ENCODE data around the gene OTULINL.
"Not testable (repeated sequence)": the region's sequence is repeated elsewhere in the genome, so short reads cannot be mapped to it uniquely, and the experiment has no call there.

OTULINL gene

GRCh38 chr5:14581106-14581890 is at the start of gene OTULINL:
OTULINL (plus strand) TSS chr5:14581792; CDS start chr5:14581895, 103 bp downstream.
- Histone ChIP-seq H3K27me3 (ENCODE audit: control insufficient read depth in 1 of 2, insufficient read depth in 2 of 2, low read length in 2 of 2) (no peaks in the 10 kb centered on the region), H3K9ac (ENCODE audit: low read depth in 1 of 2, low read length in 2 of 2) (peak within 1 kb of the TSS; percentile 66 to 84), H3K27ac (ENCODE audit: low read depth, low read length) (peak within 1 kb of the TSS; percentile 28), H3K9me3 (ENCODE audit: control insufficient read depth in 1 of 2, low read length in 2 of 2) (no peaks in the 10 kb centered on the region), H3K4me1 (ENCODE audit: control insufficient read depth in 1 of 2, insufficient read depth in 2 of 2, low read length in 2 of 2) (peaks cover 25 to 29% of the 10 kb centered on the region in 2 donors), H3K4me3 (ENCODE audit: low read depth in 1 of 2, low read length in 2 of 2) (peak within 1 kb of the TSS; percentile 81 to 84), H3K36me3 (ENCODE audit: control insufficient read depth in 1 of 2, insufficient read depth in 2 of 2, low read length in 2 of 2) (no peaks in the 10 kb centered on the region)

DNA sequence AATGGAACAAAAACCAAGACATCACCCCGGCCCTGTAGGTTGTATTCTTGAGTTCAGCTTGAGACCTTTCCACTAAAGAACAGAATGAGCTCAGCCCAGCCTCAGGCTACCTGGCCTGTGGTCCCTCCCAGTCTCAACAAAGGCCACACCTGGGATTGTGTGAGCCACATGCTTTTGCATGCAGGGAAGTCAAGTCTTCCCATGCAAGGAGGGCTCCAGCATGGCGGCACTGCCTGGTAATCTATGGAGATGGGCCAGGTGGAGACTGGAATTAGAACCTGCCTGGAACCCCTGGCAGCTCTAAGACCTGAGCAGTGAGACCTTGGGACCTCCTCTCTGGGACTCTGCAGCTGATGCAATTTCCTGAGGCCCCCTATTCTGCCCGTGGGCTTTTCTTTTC is 49.4 kb upstream of the OTULINL start:
- no peaks in the 10 kb centered on the region for H3K9me3 ChIP-seq (ENCODE audit: control insufficient read depth in 1 of 2, low read length in 2 of 2)
- H3K36me3 ChIP-seq (ENCODE audit: control insufficient read depth in 1 of 2, insufficient read depth in 2 of 2, low read length in 2 of 2), result no peaks in the 10 kb centered on the region
- no peak overlapping the region for H3K27ac ChIP-seq (ENCODE audit: low read depth, low read length)
- no peaks in the 10 kb centered on the region for H3K27me3 ChIP-seq (ENCODE audit: control insufficient read depth in 1 of 2, insufficient read depth in 2 of 2, low read length in 2 of 2)
- H3K4me1 ChIP-seq (ENCODE audit: control insufficient read depth in 1 of 2, insufficient read depth in 2 of 2, low read length in 2 of 2), result peaks cover 0 to 5% of the 10 kb centered on the region in 2 donors
- H3K9ac ChIP-seq (ENCODE audit: low read depth in 1 of 2, low read length in 2 of 2), result no peak overlapping the region
- H3K4me3 ChIP-seq (ENCODE audit: low read depth in 1 of 2, low read length in 2 of 2), result no peak overlapping the region

GRCh38 chr5:14534773-14535172 is 46.8 kb upstream of the OTULINL start:
- Histone ChIP-seq H3K9me3 (ENCODE audit: control insufficient read depth in 1 of 2, low read length in 2 of 2) (no peaks in the 10 kb centered on the region), H3K9ac (ENCODE audit: low read depth in 1 of 2, low read length in 2 of 2) (no peak overlapping the region), H3K27ac (ENCODE audit: low read depth, low read length) (no peak overlapping the region), H3K4me1 (ENCODE audit: control insufficient read depth in 1 of 2, insufficient read depth in 2 of 2, low read length in 2 of 2) (no peaks in the 10 kb centered on the region), H3K36me3 (ENCODE audit: control insufficient read depth in 1 of 2, insufficient read depth in 2 of 2, low read length in 2 of 2) (no peaks in the 10 kb centered on the region), H3K4me3 (ENCODE audit: low read depth in 1 of 2, low read length in 2 of 2) (no peak overlapping the region), H3K27me3 (ENCODE audit: control insufficient read depth in 1 of 2, insufficient read depth in 2 of 2, low read length in 2 of 2) (no peaks in the 10 kb centered on the region)

DNA sequence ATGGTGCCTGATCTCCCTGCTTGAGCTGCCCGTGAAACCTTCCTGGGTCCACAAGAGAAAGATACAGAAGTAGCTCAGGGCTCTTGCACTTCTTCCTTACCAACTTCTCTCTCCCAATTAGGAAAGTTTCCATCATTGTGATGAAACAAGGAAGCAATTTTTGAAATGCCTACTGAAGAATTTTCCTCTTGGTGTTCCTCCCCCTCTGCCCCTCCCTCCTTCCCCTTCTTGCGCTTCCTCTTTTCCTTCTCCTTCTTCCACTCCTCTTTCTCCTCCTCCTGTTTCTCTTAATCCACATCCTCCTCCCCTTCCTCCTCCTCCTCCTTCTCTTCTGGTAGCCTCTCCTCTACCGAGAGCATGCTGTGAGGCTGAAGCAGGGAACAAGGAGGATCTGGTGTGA is 36.3 kb upstream of the OTULINL start:
- H3K27me3 ChIP-seq (ENCODE audit: control insufficient read depth in 1 of 2, insufficient read depth in 2 of 2, low read length in 2 of 2), result no peaks in the 10 kb centered on the region
- H3K27ac ChIP-seq (ENCODE audit: low read depth, low read length), result no peak overlapping the region
- H3K9me3 ChIP-seq (ENCODE audit: control insufficient read depth in 1 of 2, low read length in 2 of 2), result peaks cover 0 to 6% of the 10 kb centered on the region in 2 donors
- no peak overlapping the region for H3K4me3 ChIP-seq (ENCODE audit: low read depth in 1 of 2, low read length in 2 of 2)
- H3K4me1 ChIP-seq (ENCODE audit: control insufficient read depth in 1 of 2, insufficient read depth in 2 of 2, low read length in 2 of 2), result peaks cover 6% of the 10 kb centered on the region in 2 donors
- no peak overlapping the region for H3K9ac ChIP-seq (ENCODE audit: low read depth in 1 of 2, low read length in 2 of 2)
- H3K36me3 ChIP-seq (ENCODE audit: control insufficient read depth in 1 of 2, insufficient read depth in 2 of 2, low read length in 2 of 2), result no peaks in the 10 kb centered on the region

DNA sequence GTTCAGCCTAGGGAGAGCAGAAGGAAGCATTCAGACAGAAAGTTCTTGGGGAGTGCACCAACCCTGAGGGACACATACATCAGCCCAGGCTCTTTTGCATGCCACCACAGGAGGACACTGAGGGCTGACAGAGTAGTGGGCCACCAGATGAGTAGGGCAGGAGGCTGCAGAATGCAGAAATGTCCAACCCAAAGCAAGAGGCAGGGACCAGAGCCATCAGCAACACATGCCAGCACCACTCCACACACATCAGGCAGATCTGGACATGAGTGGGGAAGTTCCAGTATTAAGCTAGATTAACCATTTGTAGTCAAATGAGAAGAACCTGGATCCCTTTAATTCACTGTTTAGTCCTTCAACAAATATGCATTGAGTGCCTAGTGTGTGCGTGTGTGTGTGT is 35.7 kb upstream of the OTULINL start:
- Histone ChIP-seq H3K4me3 (ENCODE audit: low read depth in 1 of 2, low read length in 2 of 2) (no peak overlapping the region), H3K9me3 (ENCODE audit: control insufficient read depth in 1 of 2, low read length in 2 of 2) (peaks cover 0 to 5% of the 10 kb centered on the region in 2 donors), H3K4me1 (ENCODE audit: control insufficient read depth in 1 of 2, insufficient read depth in 2 of 2, low read length in 2 of 2) (peaks cover 11% of the 10 kb centered on the region in 2 donors), H3K27ac (ENCODE audit: low read depth, low read length) (no peak overlapping the region), H3K9ac (ENCODE audit: low read depth in 1 of 2, low read length in 2 of 2) (no peak overlapping the region), H3K27me3 (ENCODE audit: control insufficient read depth in 1 of 2, insufficient read depth in 2 of 2, low read length in 2 of 2) (no peaks in the 10 kb centered on the region), H3K36me3 (ENCODE audit: control insufficient read depth in 1 of 2, insufficient read depth in 2 of 2, low read length in 2 of 2) (no peaks in the 10 kb centered on the region)

GRCh38 chr5:14547666-14548065 is 33.9 kb upstream of the OTULINL start:
- no peaks in the 10 kb centered on the region for H3K27me3 ChIP-seq (ENCODE audit: control insufficient read depth in 1 of 2, insufficient read depth in 2 of 2, low read length in 2 of 2)
- H3K4me3 ChIP-seq (ENCODE audit: low read depth in 1 of 2, low read length in 2 of 2), result no peak overlapping the region
- peaks cover 17% of the 10 kb centered on the region in 2 donors for H3K4me1 ChIP-seq (ENCODE audit: control insufficient read depth in 1 of 2, insufficient read depth in 2 of 2, low read length in 2 of 2)
- H3K9ac ChIP-seq (ENCODE audit: low read depth in 1 of 2, low read length in 2 of 2), result no peak overlapping the region
- H3K27ac ChIP-seq (ENCODE audit: low read depth, low read length), result no peak overlapping the region
- no peaks in the 10 kb centered on the region for H3K36me3 ChIP-seq (ENCODE audit: control insufficient read depth in 1 of 2, insufficient read depth in 2 of 2, low read length in 2 of 2)
- H3K9me3 ChIP-seq (ENCODE audit: control insufficient read depth in 1 of 2, low read length in 2 of 2), result no peaks in the 10 kb centered on the region

- Histone ChIP-seq H3K4me3 (ENCODE audit: low read depth in 1 of 2, low read length in 2 of 2) (no peak overlapping the region), H3K27me3 (ENCODE audit: control insufficient read depth in 1 of 2, insufficient read depth in 2 of 2, low read length in 2 of 2) (no peaks in the 10 kb centered on the region), H3K9ac (ENCODE audit: low read depth in 1 of 2, low read length in 2 of 2) (no peak overlapping the region), H3K36me3 (ENCODE audit: control insufficient read depth in 1 of 2, insufficient read depth in 2 of 2, low read length in 2 of 2) (no peaks in the 10 kb centered on the region), H3K27ac (ENCODE audit: low read depth, low read length) (no peak overlapping the region), H3K4me1 (ENCODE audit: control insufficient read depth in 1 of 2, insufficient read depth in 2 of 2, low read length in 2 of 2) (peaks cover 16 to 17% of the 10 kb centered on the region in 2 donors), H3K9me3 (ENCODE audit: control insufficient read depth in 1 of 2, low read length in 2 of 2) (no peaks in the 10 kb centered on the region)
Measured at GRCh38 chr5:14551211-14551610, 30.4 kb upstream of the OTULINL start.

DNA sequence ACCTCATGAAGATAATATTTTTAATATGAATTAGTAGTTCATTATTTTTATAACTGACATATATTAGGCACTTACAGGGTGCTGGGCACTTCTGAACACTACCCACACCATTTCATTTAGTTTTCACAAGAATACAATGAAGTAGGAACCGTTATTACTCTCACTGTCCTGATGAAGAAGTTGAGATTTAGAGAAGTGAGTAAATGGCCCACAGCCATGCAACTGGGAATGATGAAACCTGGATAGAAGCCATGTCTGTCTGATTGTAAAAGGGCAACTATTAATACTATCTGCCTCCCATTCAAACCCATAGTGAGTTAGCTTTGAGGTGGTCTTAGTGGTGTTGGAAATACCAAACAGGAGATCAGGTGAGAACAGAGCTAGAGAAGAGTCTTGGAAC is 29.6 kb upstream of the OTULINL start:
- no peaks in the 10 kb centered on the region for H3K36me3 ChIP-seq (ENCODE audit: control insufficient read depth in 1 of 2, insufficient read depth in 2 of 2, low read length in 2 of 2)
- H3K4me3 ChIP-seq (ENCODE audit: low read depth in 1 of 2, low read length in 2 of 2), result no peak overlapping the region

GRCh38 chr5:14554288-14554687 is 27.3 kb upstream of the OTULINL start:
- H3K4me3 ChIP-seq (ENCODE audit: low read depth in 1 of 2, low read length in 2 of 2); H3K27me3 ChIP-seq (ENCODE audit: control insufficient read depth in 1 of 2, insufficient read depth in 2 of 2, low read length in 2 of 2); H3K36me3 ChIP-seq (ENCODE audit: control insufficient read depth in 1 of 2, insufficient read depth in 2 of 2, low read length in 2 of 2); H3K9ac ChIP-seq (ENCODE audit: low read depth in 1 of 2, low read length in 2 of 2); H3K27ac ChIP-seq (ENCODE audit: low read depth, low read length); H3K9me3 ChIP-seq (ENCODE audit: control insufficient read depth in 1 of 2, low read length in 2 of 2): not testable (repeated sequence)
- peaks cover 28 to 34% of the 10 kb centered on the region in 2 donors for H3K4me1 ChIP-seq (ENCODE audit: control insufficient read depth in 1 of 2, insufficient read depth in 2 of 2, low read length in 2 of 2)

More for the DNA sequence above, 29.6 kb upstream of the OTULINL start:
- Histone ChIP-seq H3K9me3 (ENCODE audit: control insufficient read depth in 1 of 2, low read length in 2 of 2) (no peaks in the 10 kb centered on the region), H3K4me1 (ENCODE audit: control insufficient read depth in 1 of 2, insufficient read depth in 2 of 2, low read length in 2 of 2) (peaks cover 16 to 21% of the 10 kb centered on the region in 2 donors), H3K27ac (ENCODE audit: low read depth, low read length) (no peak overlapping the region), H3K27me3 (ENCODE audit: control insufficient read depth in 1 of 2, insufficient read depth in 2 of 2, low read length in 2 of 2) (no peaks in the 10 kb centered on the region), H3K9ac (ENCODE audit: low read depth in 1 of 2, low read length in 2 of 2) (no peak overlapping the region)

GRCh38 chr5:14556015-14556414 is 25.6 kb upstream of the OTULINL start:
- Histone ChIP-seq H3K4me1 (ENCODE audit: control insufficient read depth in 1 of 2, insufficient read depth in 2 of 2, low read length in 2 of 2) (peaks cover 31 to 32% of the 10 kb centered on the region in 2 donors), H3K9me3 (ENCODE audit: control insufficient read depth in 1 of 2, low read length in 2 of 2) (no peaks in the 10 kb centered on the region), H3K4me3 (ENCODE audit: low read depth in 1 of 2, low read length in 2 of 2) (no peak overlapping the region), H3K36me3 (ENCODE audit: control insufficient read depth in 1 of 2, insufficient read depth in 2 of 2, low read length in 2 of 2) (no peaks in the 10 kb centered on the region), H3K27ac (ENCODE audit: low read depth, low read length) (no peak overlapping the region), H3K27me3 (ENCODE audit: control insufficient read depth in 1 of 2, insufficient read depth in 2 of 2, low read length in 2 of 2) (no peaks in the 10 kb centered on the region), H3K9ac (ENCODE audit: low read depth in 1 of 2, low read length in 2 of 2) (no peak overlapping the region)

All from duodenal mucosa (tissue), 2 donors.